ENCODE measurements around the gene PPP1R2.

DNA sequence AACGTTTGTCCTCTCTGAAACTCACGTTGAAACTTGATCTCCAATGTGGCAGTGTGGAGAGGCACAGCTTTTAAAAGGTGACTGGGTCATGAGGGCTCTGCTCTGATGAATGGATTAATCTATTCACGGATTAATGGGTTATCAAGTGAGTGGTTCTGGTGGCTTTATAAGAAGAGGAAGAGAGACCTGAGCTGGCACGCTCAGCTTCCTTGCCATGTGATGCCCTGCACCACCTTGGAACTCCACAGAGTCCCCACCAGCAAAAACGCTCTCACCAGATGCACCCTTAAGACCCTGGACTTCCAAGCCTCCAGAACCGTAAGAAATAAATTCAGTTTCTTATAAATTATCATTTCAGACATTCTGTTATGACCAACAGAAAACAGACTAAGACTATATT, 2.6 kb downstream of the PPP1R2 start:
- TF ChIP-seq EP300 (IDR thresholded peaks at IDR 0.05; ENCODE audit: borderline replicate concordance) (no peak), NFIC (IDR thresholded peaks at IDR 0.05) (no peak), TCF12 (IDR thresholded peaks at IDR 0.05; ENCODE audit: low read depth) (no peak), CREB1 (IDR thresholded peaks at IDR 0.05; ENCODE audit: low read depth) (no peak), CEBPB (IDR thresholded peaks at IDR 0.05) (no peak), TAF1 (IDR thresholded peaks at IDR 0.05; ENCODE audit: low read depth) (no peak), YY1 (IDR thresholded peaks at IDR 0.05; ENCODE audit: low read depth) (no peak), EGR1 (IDR thresholded peaks at IDR 0.05) (no peak), ZBTB7A (IDR thresholded peaks at IDR 0.05; ENCODE audit: low read depth) (no peak), FOXM1 (IDR thresholded peaks at IDR 0.05; ENCODE audit: borderline replicate concordance, low read depth) (no peak), RAD21 (IDR thresholded peaks at IDR 0.05; ENCODE audit: low read depth) (no peak)
- TF ChIP-seq, protein P1, sequence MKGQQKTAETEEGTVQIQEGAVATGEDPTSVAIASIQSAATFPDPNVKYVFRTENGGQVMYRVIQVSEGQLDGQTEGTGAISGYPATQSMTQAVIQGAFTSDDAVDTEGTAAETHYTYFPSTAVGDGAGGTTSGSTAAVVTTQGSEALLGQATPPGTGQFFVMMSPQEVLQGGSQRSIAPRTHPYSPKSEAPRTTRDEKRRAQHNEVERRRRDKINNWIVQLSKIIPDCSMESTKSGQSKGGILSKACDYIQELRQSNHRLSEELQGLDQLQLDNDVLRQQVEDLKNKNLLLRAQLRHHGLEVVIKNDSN (IDR thresholded peaks at IDR 0.05): no peak
- TF ChIP-seq, protein P2, sequence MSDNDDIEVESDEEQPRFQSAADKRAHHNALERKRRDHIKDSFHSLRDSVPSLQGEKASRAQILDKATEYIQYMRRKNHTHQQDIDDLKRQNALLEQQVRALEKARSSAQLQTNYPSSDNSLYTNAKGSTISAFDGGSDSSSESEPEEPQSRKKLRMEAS (IDR thresholded peaks at IDR 0.05): no peak
- TF ChIP-seq, protein P3, sequence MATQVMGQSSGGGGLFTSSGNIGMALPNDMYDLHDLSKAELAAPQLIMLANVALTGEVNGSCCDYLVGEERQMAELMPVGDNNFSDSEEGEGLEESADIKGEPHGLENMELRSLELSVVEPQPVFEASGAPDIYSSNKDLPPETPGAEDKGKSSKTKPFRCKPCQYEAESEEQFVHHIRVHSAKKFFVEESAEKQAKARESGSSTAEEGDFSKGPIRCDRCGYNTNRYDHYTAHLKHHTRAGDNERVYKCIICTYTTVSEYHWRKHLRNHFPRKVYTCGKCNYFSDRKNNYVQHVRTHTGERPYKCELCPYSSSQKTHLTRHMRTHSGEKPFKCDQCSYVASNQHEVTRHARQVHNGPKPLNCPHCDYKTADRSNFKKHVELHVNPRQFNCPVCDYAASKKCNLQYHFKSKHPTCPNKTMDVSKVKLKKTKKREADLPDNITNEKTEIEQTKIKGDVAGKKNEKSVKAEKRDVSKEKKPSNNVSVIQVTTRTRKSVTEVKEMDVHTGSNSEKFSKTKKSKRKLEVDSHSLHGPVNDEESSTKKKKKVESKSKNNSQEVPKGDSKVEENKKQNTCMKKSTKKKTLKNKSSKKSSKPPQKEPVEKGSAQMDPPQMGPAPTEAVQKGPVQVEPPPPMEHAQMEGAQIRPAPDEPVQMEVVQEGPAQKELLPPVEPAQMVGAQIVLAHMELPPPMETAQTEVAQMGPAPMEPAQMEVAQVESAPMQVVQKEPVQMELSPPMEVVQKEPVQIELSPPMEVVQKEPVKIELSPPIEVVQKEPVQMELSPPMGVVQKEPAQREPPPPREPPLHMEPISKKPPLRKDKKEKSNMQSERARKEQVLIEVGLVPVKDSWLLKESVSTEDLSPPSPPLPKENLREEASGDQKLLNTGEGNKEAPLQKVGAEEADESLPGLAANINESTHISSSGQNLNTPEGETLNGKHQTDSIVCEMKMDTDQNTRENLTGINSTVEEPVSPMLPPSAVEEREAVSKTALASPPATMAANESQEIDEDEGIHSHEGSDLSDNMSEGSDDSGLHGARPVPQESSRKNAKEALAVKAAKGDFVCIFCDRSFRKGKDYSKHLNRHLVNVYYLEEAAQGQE (IDR thresholded peaks at IDR 0.05; ENCODE audit: low read depth): no peak
